H4 (cell line): ENCODE measurements around the gene POLR2B. TPM values are rescaled to one million over a fixed set of nuclear protein-coding genes. Genes with fewer than 3 reads are reported as not detected.
A peak's percentile ranks its signal among the peaks of the same experiment; 100 is the strongest.
"Not testable (repeated sequence)": the region's sequence is repeated elsewhere in the genome, so short reads cannot be mapped to it uniquely, and the experiment has no call there.

Source experiments
- DNase-seq: peaks from one replicate; pipeline ENCODE4 v3.0.0-alpha.2; 2015; ENCODE audit warnings: low spot score
- total RNA-seq: library from RNA; depleted of rRNA; stranded (reverse); fragments of >200 nt; shearing (Covaris generic); gene quantifications from 2 replicates; pipeline ENCODE4 v1.2.3, GENCODE V29; 2014

The POLR2B gene
- total RNA-seq, 1 experiment from 2014 or later, result 138 TPM

GRCh38 chr4:56986952-56987351, 8.3 kb downstream of the POLR2B start:
- no peak for DNase-seq

- no peak for DNase-seq
These were observed 11.6 kb downstream of the POLR2B start for GRCh38 chr4:56990109-56990905.

GRCh38 chr4:56995525-56995924, 16.8 kb downstream of the POLR2B start:
- no peak for DNase-seq

GRCh38 chr4:56999751-57000150, 21.1 kb downstream of the POLR2B start:
- DNase-seq, result no peak

GRCh38 chr4:57013543-57014120, 34.9 kb downstream of the POLR2B start:
- peak; percentile 14 for DNase-seq

GRCh38 chr4:57018980-57019379, 40.3 kb downstream of the POLR2B start:
- no peak for DNase-seq

- no peak for DNase-seq
These were observed 41.9 kb downstream of the POLR2B start for GRCh38 chr4:57020467-57021101.

GRCh38 chr4:57023104-57023503, 44.4 kb downstream of the POLR2B start:
- peak; percentile 78 for DNase-seq

GRCh38 chr4:57034520-57034919, 55.8 kb downstream of the POLR2B start:
- DNase-seq, result no peak

- DNase-seq, result peak; percentile 36
These were observed 59.4 kb downstream of the POLR2B start for GRCh38 chr4:57037982-57038604.

- no peak for DNase-seq
These were observed 60.6 kb downstream of the POLR2B start for GRCh38 chr4:57039345-57039744.

- no peak for DNase-seq
These were observed 61.8 kb downstream of the POLR2B start for GRCh38 chr4:57040510-57040909.

GRCh38 chr4:57041020-57041419, 62.3 kb downstream of the POLR2B start:
- no peak for DNase-seq

- no peak for DNase-seq
These were observed 64.0 kb downstream of the POLR2B start for GRCh38 chr4:57042711-57043169.

GRCh38 chr4:57043347-57044251, 64.9 kb downstream of the POLR2B start:
- no peak for DNase-seq

GRCh38 chr4:57044279-57044678, 65.6 kb downstream of the POLR2B start:
- DNase-seq, result no peak

GRCh38 chr4:57044996-57045395, 66.3 kb downstream of the POLR2B start:
- no peak for DNase-seq

- not testable (repeated sequence) for DNase-seq
These were observed 68.3 kb downstream of the POLR2B start for GRCh38 chr4:57047046-57047445.

- no peak for DNase-seq
These were observed 70.1 kb downstream of the POLR2B start for GRCh38 chr4:57048590-57049304.

GRCh38 chr4:57051095-57051494, 72.4 kb downstream of the POLR2B start:
- no peak for DNase-seq

- DNase-seq, result no peak
These were observed 72.8 kb downstream of the POLR2B start for GRCh38 chr4:57051524-57051923.
